Measurements from ENCODE around the gene MAPKAPK2.

- TF ChIP-seq CTCF (conservative IDR thresholded peaks at IDR 0.05; ENCODE audit: low read length) (no peak), EZH2phosphoT487 (IDR thresholded peaks at IDR 0.05; ENCODE audit: borderline replicate concordance) (no peak)
These were observed 31.6 kb downstream of the MAPKAPK2 start for GRCh38 chr1:206716159-206716869.

Data from Loucy (cell line).